Loucy (cell line): ENCODE measurements around the gene JARID2.

Source experiments
- H2AFZ ChIP-seq: fragments of 200-600 bp; sonication (generic); 2 replicates; pipeline ENCODE4 v1.6.0; 2016; ENCODE audit warnings: antibody characterized with exemption, mild to moderate bottlenecking, low read length, moderate library complexity
- H3F3A ChIP-seq: fragments of 200-600 bp; 2 replicates; pipeline ENCODE4 v1.6.0; 2016; ENCODE audit warnings: antibody characterized with exemption, low read depth, mild to moderate bottlenecking
- H3K27me3 ChIP-seq: fragments of 200-600 bp; sonication (generic); 2 replicates; pipeline ENCODE4 v1.6.1; 2014; ENCODE audit warnings: low read length, mild to moderate bottlenecking; ENCODE audit not compliant: insufficient read depth, poor library complexity, severe bottlenecking
- H3K36me3 ChIP-seq: fragments of 200-600 bp; sonication (generic); 2 replicates; pipeline ENCODE4 v1.6.1; 2016; ENCODE audit warnings: low read length; ENCODE audit not compliant: insufficient read depth
- H3K4me1 ChIP-seq: fragments of 200-600 bp; sonication (generic); 2 replicates; pipeline ENCODE4 v1.5.1; 2014; ENCODE audit warnings: low read length, mild to moderate bottlenecking; ENCODE audit not compliant: insufficient read depth, poor library complexity, severe bottlenecking
- H3K4me2 ChIP-seq: fragments of 200-600 bp; sonication (generic); 2 replicates; pipeline ENCODE4 v1.6.0; 2014; ENCODE audit warnings: antibody characterized with exemption, low read length, low read depth, mild to moderate bottlenecking; ENCODE audit not compliant: poor library complexity, severe bottlenecking
- H3K4me3 ChIP-seq: fragments of 200-600 bp; sonication (generic); 2 replicates; pipeline ENCODE4 v1.5.1; 2014; ENCODE audit warnings: low read length, mild to moderate bottlenecking, mixed read lengths; ENCODE audit not compliant: poor library complexity, severe bottlenecking
- H3K79me2 ChIP-seq: fragments of 200-600 bp; sonication (generic); 2 replicates; pipeline ENCODE4 v1.6.1; 2014; ENCODE audit warnings: low read length; ENCODE audit not compliant: insufficient read depth
- H3K9ac ChIP-seq: fragments of 200-600 bp; sonication (generic); 2 replicates; pipeline ENCODE4 v1.6.0; 2014; ENCODE audit warnings: mild to moderate bottlenecking, low read depth, low read length, moderate library complexity; ENCODE audit not compliant: poor library complexity, severe bottlenecking
- H3K9me2 ChIP-seq: fragments of 200-600 bp; sonication (generic); replicated peaks from 2 replicates; pipeline ENCODE4 v1.6.1; 2016; ENCODE audit warnings: low read depth, low read length, mixed read lengths
- H3K9me3 ChIP-seq: fragments of 200-600 bp; sonication (generic); 2 replicates; pipeline ENCODE4 v1.6.1; 2014; ENCODE audit warnings: mild to moderate bottlenecking, antibody characterized with exemption, low read length, low read depth; ENCODE audit not compliant: insufficient read depth
- H4K20me1 ChIP-seq: fragments of 200-600 bp; sonication (generic); 2 replicates; pipeline ENCODE4 v1.6.0; 2014; ENCODE audit warnings: antibody characterized with exemption, low read length, mild to moderate bottlenecking; ENCODE audit not compliant: insufficient read depth, poor library complexity, severe bottlenecking
- CTCF ChIP-seq: fragments of 200-600 bp; sonication (generic); conservative IDR thresholded peaks from 2 replicates; pipeline ENCODE4 v1.5.1; 2014; ENCODE audit warnings: mild to moderate bottlenecking, antibody characterized with exemption, low read length
- EZH2phosphoT487 ChIP-seq: fragments of 200-600 bp; IDR thresholded peaks from 2 replicates; pipeline ENCODE4 v1.6.1; 2018; ENCODE audit warnings: antibody characterized with exemption, mild to moderate bottlenecking, moderate library complexity, borderline replicate concordance

Gene JARID2

GRCh38 chr6:15505463-15505918, 259.6 kb downstream of the JARID2 start:
- no peaks in the 10 kb centered on the region for H3K4me1 ChIP-seq
- H3K4me2 ChIP-seq: no peak overlapping the region
- H3K4me3 ChIP-seq: no peak overlapping the region
- no peak for TF ChIP-seq CTCF
- TF ChIP-seq EZH2phosphoT487: no peak
- H4K20me1 ChIP-seq: peaks cover 70% of the 10 kb centered on the region
- H3K9me3 ChIP-seq: no peaks in the 10 kb centered on the region
- H3K36me3 ChIP-seq: peaks cover 100% of the 10 kb centered on the region
- H3K79me2 ChIP-seq: peaks cover 80% of the 10 kb centered on the region
- no peak overlapping the region for H2AFZ ChIP-seq
- no peaks in the 10 kb centered on the region for H3K27me3 ChIP-seq
- H3K9me2 ChIP-seq: no peaks in the 10 kb centered on the region
- no peak overlapping the region for H3K9ac ChIP-seq
- H3F3A ChIP-seq: no peaks in the 10 kb centered on the region

- Histone ChIP-seq H3K79me2 (peaks cover 77% of the 10 kb centered on the region), H3K9me3 (no peaks in the 10 kb centered on the region), H3K9me2 (no peaks in the 10 kb centered on the region), H3K4me1 (no peaks in the 10 kb centered on the region), H3K4me2 (no peak overlapping the region), H3K27me3 (no peaks in the 10 kb centered on the region), H3K9ac (no peak overlapping the region), H4K20me1 (peaks cover 70% of the 10 kb centered on the region), H2AFZ (no peak overlapping the region), H3K4me3 (no peak overlapping the region), H3K36me3 (peaks cover 100% of the 10 kb centered on the region), H3F3A (no peaks in the 10 kb centered on the region)
- TF ChIP-seq EZH2phosphoT487 (no peak), CTCF (no peak)
These were observed 260.2 kb downstream of the JARID2 start for GRCh38 chr6:15506066-15506465.

- Histone ChIP-seq H3K4me2 (no peak overlapping the region), H3K9ac (no peak overlapping the region), H3K4me1 (no peaks in the 10 kb centered on the region), H4K20me1 (peaks cover 72% of the 10 kb centered on the region), H3K36me3 (peaks cover 100% of the 10 kb centered on the region), H2AFZ (no peak overlapping the region), H3K79me2 (peaks cover 67% of the 10 kb centered on the region), H3K4me3 (no peak overlapping the region), H3K9me2 (no peaks in the 10 kb centered on the region), H3K27me3 (no peaks in the 10 kb centered on the region), H3K9me3 (no peaks in the 10 kb centered on the region), H3F3A (no peaks in the 10 kb centered on the region)
- TF ChIP-seq EZH2phosphoT487 (no peak), CTCF (no peak)
These were observed 261.4 kb downstream of the JARID2 start for GRCh38 chr6:15507221-15507620.
